ENCODE measurements around the gene FAM219B.
A peak's percentile ranks its signal among the peaks of the same experiment; 100 is the strongest.

FAM219B gene

GRCh38 chr15:74873036-74873755 lies 33.5 kb downstream of the FAM219B start, which contains the start of gene SCAMP2:
SCAMP2 (minus strand) TSS chr15:74873365; CDS start chr15:74873255, 110 bp downstream.
- peak; percentile 81 to 83 for DNase-seq (ENCODE audit: low read depth in 2 of 2)

- DNase-seq (ENCODE audit: low read depth in 2 of 2): no peak
Observed at GRCh38 chr15:74872702-74873035, 34.0 kb downstream of the FAM219B start.

GRCh38 chr15:74870436-74871215 lies 36.0 kb downstream of the FAM219B start:
- no peak for DNase-seq (ENCODE audit: low read depth in 2 of 2)

- no peak for DNase-seq (ENCODE audit: low read depth in 2 of 2)
Observed at GRCh38 chr15:74869726-74870407, 36.8 kb downstream of the FAM219B start.

- no peak for DNase-seq (ENCODE audit: low read depth in 2 of 2)
Observed at GRCh38 chr15:74869372-74869725, 37.3 kb downstream of the FAM219B start.

GRCh38 chr15:74868059-74868458 lies 38.6 kb downstream of the FAM219B start:
- DNase-seq (ENCODE audit: low read depth in 2 of 2): no peak

GRCh38 chr15:74867466-74868038 lies 39.1 kb downstream of the FAM219B start:
- no peak for DNase-seq (ENCODE audit: low read depth in 2 of 2)

GRCh38 chr15:74866090-74866489 lies 40.6 kb downstream of the FAM219B start:
- DNase-seq (ENCODE audit: low read depth in 2 of 2): no peak

- no peak for DNase-seq (ENCODE audit: low read depth in 2 of 2)
Observed at GRCh38 chr15:74865316-74865715, 41.3 kb downstream of the FAM219B start.

- DNase-seq (ENCODE audit: low read depth in 2 of 2): no peak
Observed at GRCh38 chr15:74864296-74864695, 42.4 kb downstream of the FAM219B start.

GRCh38 chr15:74863239-74864056 lies 43.2 kb downstream of the FAM219B start:
- no peak for DNase-seq (ENCODE audit: low read depth in 2 of 2)

GRCh38 chr15:74858369-74858740 lies 48.3 kb downstream of the FAM219B start:
- DNase-seq (ENCODE audit: low read depth in 2 of 2): no peak

- no peak for DNase-seq (ENCODE audit: low read depth in 2 of 2)
Observed at GRCh38 chr15:74857671-74858368, 48.8 kb downstream of the FAM219B start.

- no peak for DNase-seq (ENCODE audit: low read depth in 2 of 2)
Observed at GRCh38 chr15:74857082-74857655, 49.5 kb downstream of the FAM219B start.

GRCh38 chr15:74856537-74856936 lies 50.1 kb downstream of the FAM219B start:
- no peak for DNase-seq (ENCODE audit: low read depth in 2 of 2)

- DNase-seq (ENCODE audit: low read depth in 2 of 2): no peak
Observed at GRCh38 chr15:74855857-74856256, 50.8 kb downstream of the FAM219B start.

- DNase-seq (ENCODE audit: low read depth in 2 of 2): no peak
Observed at GRCh38 chr15:74854453-74855022, 52.1 kb downstream of the FAM219B start.

- DNase-seq (ENCODE audit: low read depth in 2 of 2): no peak
Observed at GRCh38 chr15:74851960-74852359, 54.7 kb downstream of the FAM219B start.

- DNase-seq (ENCODE audit: low read depth in 2 of 2): no peak
Observed at GRCh38 chr15:74850393-74850792, 56.3 kb downstream of the FAM219B start.

Data from fibroblast of skin of left biceps (primary cell).